ENCODE measurements around the gene APEX1.

DNA sequence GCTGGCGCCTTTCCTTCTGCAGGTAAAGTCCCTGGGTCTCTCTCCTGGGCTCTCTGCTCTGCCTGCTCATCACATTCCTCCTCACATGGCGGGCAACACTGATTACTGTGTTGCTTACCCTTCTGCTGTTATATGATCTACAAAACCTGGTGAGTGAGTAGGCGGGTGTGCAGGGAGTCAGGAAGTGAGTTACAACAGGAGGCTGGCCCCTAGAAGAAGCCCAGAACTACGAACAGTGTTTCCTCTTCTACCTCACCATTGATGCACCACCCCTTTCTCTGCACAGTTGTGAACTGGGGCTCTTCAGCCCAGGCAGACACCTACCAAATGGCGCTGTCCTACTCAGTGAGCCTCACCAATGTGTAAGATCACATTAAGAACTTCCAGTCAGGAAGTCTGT lies 14.1 kb upstream of the APEX1 start:
- TF ChIP-seq POLR2AphosphoS5 (IDR thresholded peaks at IDR 0.05; ENCODE audit: insufficient read depth in 1 of 2, low read depth in 1 of 2) (no peak), POLR2A (IDR thresholded peaks at IDR 0.05) (no peak)
- TF ChIP-seq, protein P1, sequence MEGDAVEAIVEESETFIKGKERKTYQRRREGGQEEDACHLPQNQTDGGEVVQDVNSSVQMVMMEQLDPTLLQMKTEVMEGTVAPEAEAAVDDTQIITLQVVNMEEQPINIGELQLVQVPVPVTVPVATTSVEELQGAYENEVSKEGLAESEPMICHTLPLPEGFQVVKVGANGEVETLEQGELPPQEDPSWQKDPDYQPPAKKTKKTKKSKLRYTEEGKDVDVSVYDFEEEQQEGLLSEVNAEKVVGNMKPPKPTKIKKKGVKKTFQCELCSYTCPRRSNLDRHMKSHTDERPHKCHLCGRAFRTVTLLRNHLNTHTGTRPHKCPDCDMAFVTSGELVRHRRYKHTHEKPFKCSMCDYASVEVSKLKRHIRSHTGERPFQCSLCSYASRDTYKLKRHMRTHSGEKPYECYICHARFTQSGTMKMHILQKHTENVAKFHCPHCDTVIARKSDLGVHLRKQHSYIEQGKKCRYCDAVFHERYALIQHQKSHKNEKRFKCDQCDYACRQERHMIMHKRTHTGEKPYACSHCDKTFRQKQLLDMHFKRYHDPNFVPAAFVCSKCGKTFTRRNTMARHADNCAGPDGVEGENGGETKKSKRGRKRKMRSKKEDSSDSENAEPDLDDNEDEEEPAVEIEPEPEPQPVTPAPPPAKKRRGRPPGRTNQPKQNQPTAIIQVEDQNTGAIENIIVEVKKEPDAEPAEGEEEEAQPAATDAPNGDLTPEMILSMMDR (IDR thresholded peaks at IDR 0.05) = no peak

All from vagina (tissue), 2 donors.